Medulla oblongata (tissue), 1 donor: ENCODE measurements around the gene HYCC1.
"Not testable (repeated sequence)": the region's sequence is repeated elsewhere in the genome, so short reads cannot be mapped to it uniquely, and the experiment has no call there.

Source experiments
- DNase-seq: peaks from one replicate; pipeline ENCODE4 v3.0.0-alpha.2; 2015; ENCODE audit errors: extremely low spot score

Gene HYCC1

DNA sequence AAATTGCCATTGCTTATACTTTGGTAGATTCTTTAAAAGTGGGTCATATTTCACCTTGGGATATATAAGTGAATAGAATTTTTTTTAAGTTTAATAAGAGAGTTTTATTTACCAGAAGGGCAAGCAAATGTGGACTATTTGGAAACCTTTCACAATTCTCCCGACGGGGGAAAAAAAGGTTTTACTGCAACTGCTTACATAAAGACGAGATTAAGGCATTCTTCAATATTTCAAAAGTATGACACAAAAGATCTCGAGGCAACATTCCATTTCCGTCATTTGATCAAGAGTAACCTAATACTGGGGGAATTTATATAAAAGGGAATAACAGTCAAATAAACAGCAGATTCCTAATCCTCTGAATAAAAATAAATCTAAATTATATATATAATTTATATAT lies 28.5 kb downstream of the HYCC1 start:
- no peak for DNase-seq

DNA sequence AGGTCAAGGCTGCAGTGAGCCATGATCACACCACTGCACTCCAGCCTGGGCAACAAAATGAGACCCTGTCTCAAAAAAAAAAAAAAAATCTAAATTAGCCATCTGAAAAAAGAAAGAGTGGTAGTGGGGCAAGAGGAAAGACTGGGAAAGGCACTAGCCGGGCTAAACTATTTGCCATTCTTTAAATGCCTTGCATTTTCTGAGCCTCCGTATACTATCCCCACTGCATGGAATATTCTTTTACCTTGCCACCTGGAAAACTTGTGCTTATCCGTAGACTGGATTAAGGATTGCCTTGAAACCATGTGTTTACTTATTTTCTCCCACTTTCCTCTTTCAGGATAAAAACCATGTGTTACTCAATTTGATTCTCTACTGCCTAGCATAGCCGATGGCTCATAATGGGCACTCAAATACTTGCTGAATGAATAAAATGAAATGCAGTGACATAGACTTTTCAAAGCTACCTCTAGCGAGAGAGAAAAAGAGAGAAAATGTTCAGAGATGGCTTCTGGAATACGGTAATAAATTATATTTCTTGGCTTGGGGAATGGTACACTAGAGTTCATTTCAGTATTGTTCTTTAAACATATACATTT lies 30.6 kb downstream of the HYCC1 start:
- DNase-seq, result no peak

DNA sequence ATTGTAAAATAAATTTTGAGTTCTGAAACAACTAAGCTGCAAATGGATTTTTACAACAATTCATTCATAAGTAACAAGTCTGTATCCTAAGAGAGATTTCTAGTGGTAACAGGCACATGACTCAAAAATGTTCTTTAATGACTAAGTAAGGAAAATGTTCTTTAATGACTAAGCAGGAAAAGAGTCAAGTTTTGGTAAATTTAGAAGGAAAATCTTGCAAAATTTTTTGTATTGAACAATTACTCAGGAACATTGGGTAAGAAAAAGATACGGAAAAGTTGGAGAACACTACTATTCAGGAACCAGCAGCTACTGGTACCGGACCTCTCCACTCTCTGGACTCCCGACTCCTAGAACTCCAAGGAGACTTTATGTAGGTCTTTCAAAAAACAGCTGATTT lies 33.5 kb downstream of the HYCC1 start:
- DNase-seq, result no peak

DNA sequence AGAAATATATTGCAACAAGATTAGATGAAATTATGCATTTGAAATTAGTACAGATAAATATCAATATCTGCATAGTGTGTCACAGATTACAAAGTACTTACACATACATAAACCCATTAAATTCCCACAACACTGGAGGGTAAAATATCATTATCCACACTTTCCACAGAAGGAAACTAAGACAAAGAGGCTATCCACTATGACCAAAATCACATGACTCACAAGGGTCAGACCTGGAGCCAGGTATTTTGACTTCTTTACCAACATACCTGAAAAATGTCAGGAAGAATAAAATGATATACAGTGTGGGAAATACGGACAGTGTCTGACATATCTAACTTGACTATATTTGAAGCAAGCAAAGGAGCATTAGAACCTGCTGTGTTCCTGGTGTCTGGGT lies 34.1 kb downstream of the HYCC1 start:
- DNase-seq, result no peak

DNA sequence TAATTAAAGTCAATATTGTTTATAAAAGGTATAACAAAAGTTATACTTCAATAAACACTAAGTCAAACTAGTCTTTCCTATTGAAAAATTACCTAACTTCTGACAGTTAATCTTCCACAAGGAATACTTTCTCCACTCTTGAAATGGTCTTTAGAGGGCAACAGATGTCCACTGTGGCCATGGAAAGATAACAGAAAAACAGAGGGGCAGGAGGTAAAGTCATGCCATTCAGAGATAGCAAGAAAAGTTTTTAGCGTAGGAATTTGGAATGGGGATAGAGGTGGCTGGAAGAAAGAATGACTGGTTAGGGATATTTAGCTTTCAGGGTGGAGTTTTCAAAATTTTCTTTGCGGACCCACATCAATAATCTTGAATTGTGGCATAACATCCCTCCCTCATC lies 34.7 kb downstream of the HYCC1 start:
- DNase-seq, result no peak

DNA sequence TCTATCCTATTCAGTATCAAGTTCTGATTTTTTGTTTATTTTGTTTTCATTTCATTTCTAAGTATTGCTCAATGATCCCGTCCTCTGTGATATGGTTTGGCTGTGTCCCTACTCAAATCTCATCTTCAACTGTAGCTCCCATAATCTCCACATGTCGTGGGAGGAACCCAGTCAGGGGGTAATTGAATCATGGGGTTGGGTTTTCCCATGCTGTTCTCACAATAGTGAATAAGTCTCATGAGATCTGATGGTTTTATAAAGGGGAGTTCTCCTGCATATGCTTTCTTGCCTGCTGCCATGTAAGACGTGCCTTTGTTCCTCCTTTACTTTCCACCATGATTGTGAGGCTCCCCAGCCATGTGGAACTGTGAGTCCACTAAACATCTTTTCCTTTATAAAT lies 39.3 kb downstream of the HYCC1 start:
- not testable (repeated sequence) for DNase-seq

DNA sequence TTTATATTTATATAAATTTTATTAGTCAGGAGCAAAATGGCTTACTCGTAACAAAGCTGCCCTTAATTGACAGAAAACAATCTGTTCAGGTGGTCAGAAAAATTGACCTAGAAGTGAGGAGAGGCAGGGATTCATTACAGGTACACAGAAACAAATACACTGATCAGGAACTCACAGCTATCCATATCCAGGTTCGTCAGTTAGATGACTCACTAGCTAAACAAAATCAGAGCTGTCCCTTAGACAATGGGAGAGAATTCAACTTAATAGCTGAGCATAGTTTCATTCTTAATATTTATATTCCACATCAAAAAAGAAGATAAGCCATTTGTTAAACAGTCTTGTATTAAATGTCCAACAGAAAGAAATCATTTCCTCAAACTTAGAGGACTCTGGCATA lies 41.7 kb downstream of the HYCC1 start:
- DNase-seq, result no peak

DNA sequence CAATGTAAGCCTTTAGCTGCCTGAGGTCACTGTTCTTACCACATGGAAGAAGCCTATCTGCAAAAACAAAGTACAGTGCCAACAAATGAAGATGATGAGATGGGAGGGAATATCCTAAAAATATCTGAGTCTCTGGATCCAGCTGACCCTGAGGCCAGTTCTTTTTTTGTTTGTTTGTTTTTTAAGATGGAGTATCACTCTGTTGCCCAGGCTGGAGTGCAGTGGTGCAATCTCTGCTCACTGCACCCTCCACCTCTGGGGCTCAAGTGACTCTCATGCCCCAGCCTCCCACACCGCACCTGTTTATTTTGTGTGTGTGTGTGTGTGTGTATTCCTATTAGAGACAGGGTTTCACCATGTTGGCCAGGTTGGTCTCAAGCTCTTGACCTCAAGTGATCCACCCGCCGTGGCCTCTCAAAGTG lies 44.9 kb downstream of the HYCC1 start:
- no peak for DNase-seq
